DOHH2 (cell line): ENCODE measurements around the gene YPEL5.

ENCODE experiments used
- CTCF ChIP-seq: fragments of 200-600 bp; sonication (generic); IDR thresholded peaks from one replicate; pipeline ENCODE4 v1.5.1; 2014; ENCODE audit warnings: antibody characterized with exemption, mild to moderate bottlenecking, low read depth, low read length; ENCODE audit not compliant: poor library complexity, severe bottlenecking
- EZH2phosphoT487 ChIP-seq: fragments of 200-600 bp; sonication (generic); IDR thresholded peaks from 2 replicates; pipeline ENCODE4 v1.6.1; 2017; ENCODE audit warnings: borderline replicate concordance, mild to moderate bottlenecking, antibody characterized with exemption, low read length, moderate library complexity, mixed read lengths

GRCh38 chr2:30203156-30203555 lies 56.3 kb downstream of the YPEL5 start:
- TF ChIP-seq CTCF (no peak), EZH2phosphoT487 (no peak)
